HepG2 (cell line): ENCODE measurements around the gene H6PD. TPM values are rescaled to one million over a fixed set of nuclear protein-coding genes. Genes with fewer than 3 reads are reported as not detected.
A peak's percentile ranks its signal among the peaks of the same experiment; 100 is the strongest.

Source experiments
- ATAC-seq: fragments of 200-7000 bp; cut with Tn5 transposase; 3 replicates; pipeline ENCODE4 v1.9.1; 2020; ENCODE audit warnings: mild to moderate bottlenecking, moderate library complexity
- BruUV-seq: library from RNA; stranded (reverse); fragments of 400-500 nt; replicated peaks from 2 replicates; lab custom pipeline; 2021; lab: Mats Ljungman, UMichigan
- CTCF ChIA-PET: fragments of 300-600 bp; formaldehyde crosslinking; extraction: SDS; loops from one replicate; lab custom pipeline; 2021; ENCODE audit warnings: low total read pairs, inconsistent platforms, low intra/inter-chr PET ratio; lab: Yijun Ruan, JAX
- POLR2A ChIA-PET: fragments of 350-600 bp; sonication (Branson Sonifier 250); formaldehyde crosslinking; loops from one replicate; lab custom pipeline; 2020; ENCODE audit warnings: antibody characterized with exemption, inconsistent platforms; lab: Yijun Ruan, JAX
- DNase-seq: peaks from one replicate; pipeline ENCODE4 v3.0.0-alpha.2; 2015; ENCODE audit warnings: low spot score
- FAIRE-seq: peaks from 3 replicates; lab custom pipeline; 2011; peaks lifted over from hg19 to GRCh38; lab: Jason Lieb, UNC
- H2AFZ ChIP-seq: one replicate; pipeline ENCODE4 v1.6.1; 2011; ENCODE audit warnings: low read length, inconsistent platforms
- H3K27ac ChIP-seq: fragments of 300-600 bp; 3 replicates; pipeline ENCODE4 v1.8.0; 2011; ENCODE audit warnings: mixed run types, mild to moderate bottlenecking, mixed read lengths, low read length, inconsistent platforms; ENCODE audit not compliant: insufficient read depth; ENCODE audit errors: extremely low read length
- H3K27me3 ChIP-seq, 2 experiments: fragments of 200-600 bp in 1 of 2; 2 replicates in 1 of 2; 3 replicates in 1 of 2; pipeline versions ENCODE4 v1.6.0 to v1.8.0; 2011; ENCODE audit warnings: low read length in 2 of 2, mild to moderate bottlenecking in 2 of 2, moderate library complexity in 2 of 2, inconsistent platforms in 1 of 2; ENCODE audit not compliant: insufficient read depth in 2 of 2, control insufficient read depth in 1 of 2
- H3K36me3 ChIP-seq, 2 experiments: fragments of 200-600 bp in 1 of 2; replicated peaks in 1 of 2; 2 replicates in 1 of 2; 3 replicates in 1 of 2; pipeline versions ENCODE4 v1.5.1 to v1.8.0; 2011; ENCODE audit warnings: low read length in 2 of 2, inconsistent platforms in 1 of 2; ENCODE audit not compliant: insufficient read depth in 2 of 2, control insufficient read depth in 1 of 2
- H3K4me1 ChIP-seq: 2 replicates; pipeline ENCODE4 v1.5.1; 2012; ENCODE audit warnings: low read length, inconsistent platforms; ENCODE audit not compliant: insufficient read depth
- H3K4me2 ChIP-seq: 2 replicates; pipeline ENCODE4 v1.6.0; 2011; ENCODE audit warnings: low read depth, low read length, inconsistent platforms
- H3K4me3 ChIP-seq, 3 experiments: fragments of 200-600 bp in 1 of 3; sonication (generic), shearing (Covaris generic) in 1 of 3; replicated peaks in 1 of 3; 2 replicates each; pipeline ENCODE4 v1.5.1; 2011 to 2016; ENCODE audit warnings: low read length in 3 of 3, inconsistent platforms in 2 of 3, low read depth in 2 of 3, mild to moderate bottlenecking in 2 of 3, control low read depth in 1 of 3, mixed read lengths in 1 of 3; ENCODE audit not compliant: insufficient read depth in 1 of 3
- H3K79me2 ChIP-seq: one replicate; pipeline ENCODE4 v1.6.1; 2011; ENCODE audit warnings: low read length, inconsistent platforms; ENCODE audit not compliant: insufficient read depth
- H3K9ac ChIP-seq: 2 replicates; pipeline ENCODE4 v1.6.0; 2011; ENCODE audit warnings: mild to moderate bottlenecking, low read depth, low read length, inconsistent platforms; ENCODE audit not compliant: insufficient read depth
- H3K9me3 ChIP-seq: 2 replicates; pipeline ENCODE4 v1.5.1; 2012; ENCODE audit warnings: mild to moderate bottlenecking, low read length
- H4K20me1 ChIP-seq: 2 replicates; pipeline ENCODE4 v1.6.0; 2011; ENCODE audit warnings: inconsistent platforms, mild to moderate bottlenecking, low read length, moderate library complexity; ENCODE audit not compliant: insufficient read depth
- AFF4 ChIP-seq: sonication (generic); formaldehyde crosslinking; IDR thresholded peaks from 2 replicates; pipeline ENCODE4 v1.4.0; 2020; ENCODE audit warnings: missing genetic modification reagents
- ARNTL ChIP-seq: sonication (generic); formaldehyde crosslinking; IDR thresholded peaks from 2 replicates; pipeline ENCODE4 v1.4.0; 2020; ENCODE audit warnings: mild to moderate bottlenecking, missing genetic modification reagents
- BCL6 ChIP-seq: IDR thresholded peaks from 2 replicates; pipeline ENCODE4 v1.6.1; 2016; ENCODE audit warnings: missing genetic modification reagents, missing compliant biosample characterization
- FOXA1 ChIP-seq, 2 experiments: fragments of 450-650 bp in 1 of 2; sonication (generic) in 1 of 2; formaldehyde crosslinking in 1 of 2; IDR thresholded peaks; 2 replicates each; pipeline versions ENCODE4 v1.4.0 to v1.6.1; 2016 to 2020; ENCODE audit warnings: missing genetic modification reagents in 1 of 2
- HMG20A ChIP-seq: IDR thresholded peaks from 2 replicates; pipeline ENCODE4 v1.6.1; 2016; ENCODE audit warnings: borderline replicate concordance
- HNF4A ChIP-seq: sonication (generic); formaldehyde crosslinking; IDR thresholded peaks from 2 replicates; pipeline ENCODE4 v1.4.0; 2020; ENCODE audit warnings: missing genetic modification reagents
- ZBTB7B ChIP-seq: sonication (generic); formaldehyde crosslinking; IDR thresholded peaks from 2 replicates; pipeline ENCODE4 v1.4.0; 2020; ENCODE audit warnings: missing genetic modification reagents
- ZNF367 ChIP-seq: sonication (generic); formaldehyde crosslinking; IDR thresholded peaks from 2 replicates; pipeline ENCODE4 v1.4.0; 2020; ENCODE audit warnings: missing genetic modification reagents, borderline replicate concordance
- WGBS: methylation state at CpG from one replicate; pipeline ENCODE4 v1.1.6; 2017; ENCODE audit warnings: low lambda C conversion rate; 5-methylcytosine and 5-hydroxymethylcytosine counted together
- in situ Hi-C: cut with HindIII; loops from 2 replicates; pipeline ENCODE4 v1.10.0; 2017; ENCODE audit warnings: low pct_unique_long_range_greater_than_20kb; ENCODE audit not compliant: extremely low pct_ligation_motif_present
- intact Hi-C: fragments of 100-400 bp; cut with micrococcal nuclease; formaldehyde crosslinking; loops from one replicate; pipeline ENCODE4 v1.10.0; 2022; ENCODE audit not compliant: unreplicated experiment
- polyA plus RNA-seq, 8 experiments: library from polyadenylated mRNA; depleted of rRNA in 3 of 8; stranded (reverse) in 7 of 8; unstranded in 1 of 8; fragments of >200 nt; fragmentation: Illumina TruSeq in 4 of 8; extraction: Trizol in 4 of 8; gene quantifications; 2 replicates each; pipeline versions ENCODE4 v1.2.1 to v1.2.3, GENCODE V29; 2011 to 2016; ENCODE audit warnings: low read depth in 4 of 8, missing spikeins in 1 of 8, mixed read lengths in 1 of 8; ENCODE audit not compliant: insufficient read depth in 1 of 8
- total RNA-seq, 5 experiments: library from RNA; depleted of rRNA; stranded (reverse); fragments of >200 nt; fragmentation: Illumina TruSeq; extraction: Trizol; gene quantifications; 2 replicates each; pipeline ENCODE4 v1.2.3, GENCODE V29; 2016; ENCODE audit warnings: low read depth in 1 of 5
- TF ChIP-seq, protein P1 (sequence below): sonication (generic); formaldehyde crosslinking; IDR thresholded peaks from 2 replicates; pipeline ENCODE4 v1.5.0; 2020; ENCODE audit warnings: mild to moderate bottlenecking, missing genetic modification reagents
- TF ChIP-seq, protein P2 (sequence below): sonication (generic); formaldehyde crosslinking; IDR thresholded peaks from one replicate; pipeline ENCODE4 v1.5.1; 2020; ENCODE audit warnings: mild to moderate bottlenecking, missing genetic modification reagents; ENCODE audit errors: not compliant biosample characterization

The H6PD gene
- total and polyA plus RNA-seq, 2 of the 13 experiments (the other 11 are each of a cell fraction or from before 2014, with no cell fraction given) = 9.3 to 14.1 TPM

DNA sequence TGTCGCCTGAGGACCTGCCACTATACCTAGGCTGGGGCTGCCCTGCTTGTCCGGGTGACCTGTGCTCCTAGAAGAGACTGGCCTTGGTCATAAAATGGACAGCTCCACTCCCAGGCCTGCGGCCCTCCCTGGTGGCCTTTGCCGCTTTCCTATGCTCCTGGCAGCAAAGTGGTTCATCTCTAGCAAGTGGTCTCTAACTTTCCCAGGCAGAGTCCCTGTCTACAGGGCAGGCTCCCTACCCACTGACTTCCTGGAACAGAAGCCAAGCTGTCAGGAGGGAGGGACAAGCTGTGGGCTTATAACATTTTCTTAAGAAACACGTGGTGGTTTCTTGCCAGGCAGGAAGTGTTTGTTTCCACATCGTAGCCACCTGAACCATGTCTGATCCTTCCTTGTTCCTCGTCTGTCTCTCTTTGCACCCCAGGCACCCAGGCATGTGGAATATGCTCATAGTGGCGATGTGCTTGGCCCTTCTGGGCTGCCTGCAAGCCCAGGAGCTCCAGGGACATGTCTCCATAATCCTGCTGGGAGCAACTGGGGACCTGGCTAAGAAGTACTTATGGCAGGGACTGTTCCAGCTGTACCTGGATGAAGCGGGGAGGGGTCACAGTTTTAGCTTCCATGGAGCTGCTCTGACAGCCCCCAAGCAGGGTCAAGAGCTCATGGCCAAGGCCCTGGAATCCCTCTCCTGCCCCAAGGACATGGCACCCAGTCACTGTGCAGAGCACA is 10.1 kb downstream of the H6PD start:
- no peak overlapping the region for H3K4me2 ChIP-seq
- WGBS = 100% methylated on average over 6 of the region's 9 CpGs
- POLR2A ChIA-PET = interaction anchor here (3.1 kb wide), 1 partner anchor 10 kb away, joined by 37 read pairs; the partner anchor contains the start of gene H6PD
- H3K9me3 ChIP-seq = no peaks in the 10 kb centered on the region
- no peaks in the 10 kb centered on the region for H4K20me1 ChIP-seq
- H2AFZ ChIP-seq = no peak overlapping the region
- H3K4me1 ChIP-seq = peaks cover 68% of the 10 kb centered on the region
- H3K4me3 ChIP-seq = no peak overlapping the region
- H3K27me3 ChIP-seq = no peaks in the 10 kb centered on the region
- DNase-seq = no peak
- H3K79me2 ChIP-seq = no peaks in the 10 kb centered on the region
- in situ Hi-C loops = loop anchor here (5.0 kb wide), 1 partner anchor 132 kb away; no protein-coding TSS in a partner anchor
- FAIRE-seq = no peak
- no peak overlapping the region for H3K9ac ChIP-seq
- no peak for ATAC-seq
- BruUV-seq = no TSS peak
- no peak overlapping the region for H3K27ac ChIP-seq
- no peaks in the 10 kb centered on the region for H3K36me3 ChIP-seq
- CTCF ChIA-PET = no interaction called here
- intact Hi-C loops = no loop called here
- TF ChIP-seq, protein P1, sequence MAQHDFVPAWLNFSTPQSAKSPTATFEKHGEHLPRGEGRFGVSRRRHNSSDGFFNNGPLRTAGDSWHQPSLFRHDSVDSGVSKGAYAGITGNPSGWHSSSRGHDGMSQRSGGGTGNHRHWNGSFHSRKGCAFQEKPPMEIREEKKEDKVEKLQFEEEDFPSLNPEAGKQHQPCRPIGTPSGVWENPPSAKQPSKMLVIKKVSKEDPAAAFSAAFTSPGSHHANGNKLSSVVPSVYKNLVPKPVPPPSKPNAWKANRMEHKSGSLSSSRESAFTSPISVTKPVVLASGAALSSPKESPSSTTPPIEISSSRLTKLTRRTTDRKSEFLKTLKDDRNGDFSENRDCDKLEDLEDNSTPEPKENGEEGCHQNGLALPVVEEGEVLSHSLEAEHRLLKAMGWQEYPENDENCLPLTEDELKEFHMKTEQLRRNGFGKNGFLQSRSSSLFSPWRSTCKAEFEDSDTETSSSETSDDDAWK (CRISPR knock-in tag) = no peak
- TF ChIP-seq ZNF367 (CRISPR knock-in tag) (no peak), BCL6 (no peak), HNF4A (CRISPR knock-in tag) (0 out of 2 replicates have a peak, but pooled peaks have one; percentile 8), AFF4 (CRISPR knock-in tag) (no peak), ARNTL (no peak), HMG20A (no peak), ZBTB7B (CRISPR knock-in tag) (no peak), FOXA1 (IDR thresholded peaks at IDR 0.05) (no peak), FOXA1 (CRISPR knock-in tag; IDR thresholded peaks at IDR 0.05) (no peak)
- TF ChIP-seq, protein P2, sequence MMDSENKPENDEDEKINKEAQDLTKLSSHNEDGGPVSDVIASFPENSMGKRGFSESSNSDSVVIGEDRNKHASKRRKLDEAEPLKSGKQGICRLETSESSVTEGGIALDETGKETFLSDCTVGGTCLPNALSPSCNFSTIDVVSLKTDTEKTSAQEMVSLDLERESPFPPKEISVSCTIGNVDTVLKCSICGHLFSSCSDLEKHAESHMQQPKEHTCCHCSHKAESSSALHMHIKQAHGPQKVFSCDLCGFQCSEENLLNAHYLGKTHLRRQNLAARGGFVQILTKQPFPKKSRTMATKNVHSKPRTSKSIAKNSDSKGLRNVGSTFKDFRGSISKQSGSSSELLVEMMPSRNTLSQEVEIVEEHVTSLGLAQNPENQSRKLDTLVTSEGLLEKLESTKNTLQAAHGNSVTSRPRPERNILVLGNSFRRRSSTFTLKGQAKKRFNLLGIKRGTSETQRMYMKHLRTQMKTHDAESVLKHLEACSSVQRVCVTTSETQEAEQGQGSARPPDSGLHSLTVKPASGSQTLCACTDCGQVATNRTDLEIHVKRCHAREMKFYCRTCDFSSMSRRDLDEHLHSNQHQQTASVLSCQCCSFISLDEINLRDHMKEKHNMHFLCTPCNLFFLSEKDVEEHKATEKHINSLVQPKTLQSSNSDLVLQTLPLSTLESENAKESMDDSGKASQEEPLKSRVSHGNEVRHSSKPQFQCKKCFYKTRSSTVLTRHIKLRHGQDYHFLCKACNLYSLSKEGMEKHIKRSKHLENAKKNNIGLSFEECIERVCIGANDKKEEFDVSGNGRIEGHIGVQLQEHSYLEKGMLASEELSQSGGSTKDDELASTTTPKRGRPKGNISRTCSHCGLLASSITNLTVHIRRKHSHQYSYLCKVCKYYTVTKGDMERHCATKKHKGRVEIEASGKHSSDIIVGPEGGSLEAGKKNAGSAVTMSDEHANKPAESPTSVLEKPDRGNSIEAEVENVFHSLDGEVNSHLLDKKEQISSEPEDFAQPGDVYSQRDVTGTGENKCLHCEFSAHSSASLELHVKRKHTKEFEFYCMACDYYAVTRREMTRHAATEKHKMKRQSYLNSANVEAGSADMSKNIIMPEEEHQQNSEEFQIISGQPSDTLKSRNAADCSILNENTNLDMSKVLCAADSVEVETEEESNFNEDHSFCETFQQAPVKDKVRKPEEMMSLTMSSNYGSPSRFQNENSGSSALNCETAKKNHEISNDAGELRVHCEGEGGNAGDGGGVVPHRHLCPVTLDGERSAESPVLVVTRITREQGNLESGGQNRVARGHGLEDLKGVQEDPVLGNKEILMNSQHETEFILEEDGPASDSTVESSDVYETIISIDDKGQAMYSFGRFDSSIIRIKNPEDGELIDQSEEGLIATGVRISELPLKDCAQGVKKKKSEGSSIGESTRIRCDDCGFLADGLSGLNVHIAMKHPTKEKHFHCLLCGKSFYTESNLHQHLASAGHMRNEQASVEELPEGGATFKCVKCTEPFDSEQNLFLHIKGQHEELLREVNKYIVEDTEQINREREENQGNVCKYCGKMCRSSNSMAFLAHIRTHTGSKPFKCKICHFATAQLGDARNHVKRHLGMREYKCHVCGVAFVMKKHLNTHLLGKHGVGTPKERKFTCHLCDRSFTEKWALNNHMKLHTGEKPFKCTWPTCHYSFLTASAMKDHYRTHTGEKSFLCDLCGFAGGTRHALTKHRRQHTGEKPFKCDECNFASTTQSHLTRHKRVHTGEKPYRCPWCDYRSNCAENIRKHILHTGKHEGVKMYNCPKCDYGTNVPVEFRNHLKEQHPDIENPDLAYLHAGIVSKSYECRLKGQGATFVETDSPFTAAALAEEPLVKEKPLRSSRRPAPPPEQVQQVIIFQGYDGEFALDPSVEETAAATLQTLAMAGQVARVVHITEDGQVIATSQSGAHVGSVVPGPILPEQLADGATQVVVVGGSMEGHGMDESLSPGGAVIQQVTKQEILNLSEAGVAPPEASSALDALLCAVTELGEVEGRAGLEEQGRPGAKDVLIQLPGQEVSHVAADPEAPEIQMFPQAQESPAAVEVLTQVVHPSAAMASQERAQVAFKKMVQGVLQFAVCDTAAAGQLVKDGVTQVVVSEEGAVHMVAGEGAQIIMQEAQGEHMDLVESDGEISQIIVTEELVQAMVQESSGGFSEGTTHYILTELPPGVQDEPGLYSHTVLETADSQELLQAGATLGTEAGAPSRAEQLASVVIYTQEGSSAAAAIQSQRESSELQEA = no peak
